Aortic smooth muscle cell (primary cell): ENCODE measurements around the gene TIMM13. TPM values are rescaled to one million over a fixed set of nuclear protein-coding genes. Genes with fewer than 3 reads are reported as not detected.

Experiments
- total RNA-seq: library from RNA; depleted of rRNA; stranded (reverse); fragments of >200 nt; gene quantifications from 2 replicates; pipeline ENCODE4 v1.2.3, GENCODE V29; 2014

Gene TIMM13
- total RNA-seq = 29.0 and 34.5 TPM in 2 replicates

GRCh38 chr19:2427429-2428320 is at the start of gene TIMM13:
TIMM13 (minus strand) TSS chr19:2427586; CDS start chr19:2427533, 53 bp downstream.

GRCh38 chr19:2475702-2476450 is 48.5 kb upstream of the TIMM13 start, which contains the start of gene GADD45B:
GADD45B (plus strand) TSS chr19:2476127; CDS start chr19:2476359, 232 bp downstream.

Other genes with a start within 250 kb of the TIMM13 start
- 44.6 and 51.4 TPM in 2 replicates for gene PLEKHJ1, start 191.3 kb downstream of the TIMM13 start, total RNA-seq
- 24.7 and 40.2 TPM in 2 replicates for gene SF3A2, start 190.8 kb downstream of the TIMM13 start, total RNA-seq
- 0.92 and 0.93 TPM in 2 replicates for gene AMH, start 178.3 kb downstream of the TIMM13 start, total RNA-seq
- gene JSRP1, start 171.2 kb downstream of the TIMM13 start, total RNA-seq = not detected in 2 replicates
- gene PEAK3, start 145.4 kb downstream of the TIMM13 start, total RNA-seq = not detected in 2 replicates
- not detected in 2 replicates for gene LINGO3, start 119.4 kb downstream of the TIMM13 start, total RNA-seq
- gene LSM7, start 99.0 kb downstream of the TIMM13 start, total RNA-seq = 74.2 and 99.2 TPM in 2 replicates
- 29.8 and 31.2 TPM in 2 replicates for gene SPPL2B, start 98.9 kb downstream of the TIMM13 start, total RNA-seq
- gene TMPRSS9, start 67.3 kb downstream of the TIMM13 start, total RNA-seq = not detected in 2 replicates
- gene LMNB2, start 29.4 kb upstream of the TIMM13 start, total RNA-seq = 41.9 and 80.5 TPM in 2 replicates
- gene GADD45B, start 48.5 kb upstream of the TIMM13 start, total RNA-seq = 14.8 and 28.1 TPM in 2 replicates